Mucosa of gallbladder (tissue), 1 donor: ENCODE data around the gene C9orf57. TPM values are rescaled to one million over a fixed set of nuclear protein-coding genes. Genes with fewer than 3 reads are reported as not detected.
"Not testable (repeated sequence)": the region's sequence is repeated elsewhere in the genome, so short reads cannot be mapped to it uniquely, and the experiment has no call there.

Experiments used
- DNase-seq: peaks from one replicate; pipeline ENCODE4 v3.0.0-alpha.2; 2020; ENCODE audit warnings: low spot score
- total RNA-seq: library from RNA; stranded (reverse); gene quantifications from one replicate; pipeline ENCODE4 v1.2.1, GENCODE V29; 2021
- donor health status: DM: no; HTN: no; CAD: no.

C9orf57 gene
- total RNA-seq: not detected

DNA sequence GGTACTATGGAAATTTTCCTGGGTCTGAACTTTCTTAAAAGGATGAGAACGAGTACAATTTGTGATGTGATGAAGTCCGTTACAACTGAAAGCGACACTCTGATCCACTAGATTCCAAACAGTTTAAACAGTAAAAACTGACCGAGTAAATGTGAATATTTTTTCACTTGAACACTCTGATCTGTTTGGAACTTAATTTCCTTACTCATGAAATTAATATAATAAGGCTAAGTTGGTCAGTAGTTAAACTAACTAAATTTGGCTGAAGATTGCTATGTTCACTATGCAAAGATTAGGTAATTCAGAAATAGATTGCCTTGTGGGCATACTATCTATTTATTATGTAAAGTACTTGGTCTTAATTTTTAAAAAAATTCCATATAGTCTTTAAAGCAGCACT is at the start of gene C9orf57:
Gene C9orf57 (minus strand): TSS at position 101 of the 400 bp plus-strand sequence. CDS start 1,282 bp downstream, outside the sequence.
- DNase-seq: no peak

GRCh38 chr9:72102520-72102919 is 42.1 kb upstream of the C9orf57 start:
- no peak for DNase-seq

DNA sequence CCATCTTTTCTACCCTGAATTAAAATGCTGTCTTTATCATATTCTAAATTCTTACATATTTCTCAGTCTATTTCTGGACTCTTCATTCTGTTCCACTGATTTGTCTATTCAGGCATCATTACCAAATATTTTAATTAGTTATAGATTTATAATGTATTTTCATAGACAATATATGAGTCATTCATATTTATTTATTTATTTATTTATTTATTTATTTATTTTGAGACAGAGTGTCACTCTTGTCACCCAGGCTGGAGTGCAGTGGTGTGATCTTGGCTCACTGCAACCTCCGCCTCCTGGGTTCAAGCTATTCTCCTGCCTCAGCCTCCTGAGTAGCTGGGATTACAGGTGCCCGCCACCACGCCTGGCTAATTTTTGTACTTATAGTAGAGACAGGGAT is 35.1 kb upstream of the C9orf57 start:
- DNase-seq: not testable (repeated sequence)

GRCh38 chr9:72092820-72093219 is 32.4 kb upstream of the C9orf57 start:
- DNase-seq: no peak

- no peak for DNase-seq
Observed at GRCh38 chr9:72089451-72090130, 29.2 kb upstream of the C9orf57 start.

DNA sequence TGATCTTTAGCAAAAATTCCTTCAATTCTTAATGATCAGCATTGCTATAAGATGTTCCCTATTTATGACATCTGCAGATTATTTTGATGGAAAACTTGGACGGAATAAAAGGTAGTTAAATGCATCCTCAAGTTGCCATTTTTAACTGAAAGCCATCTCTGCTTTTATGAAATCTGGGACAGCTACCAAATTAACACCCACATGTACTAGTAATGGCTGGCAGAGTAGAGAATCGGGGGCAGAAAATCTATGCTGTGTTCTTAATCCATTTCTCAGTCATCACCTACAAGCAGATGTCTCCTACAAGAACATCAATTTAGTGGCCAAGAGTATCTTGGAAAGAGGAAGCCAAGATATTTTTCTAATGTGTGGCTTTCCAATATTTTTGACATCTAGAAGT is 22.1 kb upstream of the C9orf57 start:
- DNase-seq: no peak

DNA sequence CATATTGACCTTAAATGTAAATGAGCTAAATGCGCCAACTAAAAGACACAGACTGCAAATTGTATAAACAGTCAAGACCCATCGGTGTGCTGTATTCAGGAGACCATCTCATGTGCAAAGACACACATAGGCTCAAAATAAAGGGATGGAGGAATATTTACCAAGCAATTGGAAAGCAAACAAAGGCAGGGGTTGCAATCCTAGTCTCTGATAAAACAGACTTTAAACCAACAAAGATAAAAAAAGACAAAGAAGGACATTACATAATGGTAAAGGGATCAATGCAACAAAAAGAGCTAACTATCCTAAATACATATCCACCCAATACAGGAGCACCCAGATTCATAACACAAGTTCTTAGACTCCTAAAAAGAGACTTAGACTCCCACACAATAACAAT is 14.3 kb upstream of the C9orf57 start:
- DNase-seq: not testable (repeated sequence)

DNA sequence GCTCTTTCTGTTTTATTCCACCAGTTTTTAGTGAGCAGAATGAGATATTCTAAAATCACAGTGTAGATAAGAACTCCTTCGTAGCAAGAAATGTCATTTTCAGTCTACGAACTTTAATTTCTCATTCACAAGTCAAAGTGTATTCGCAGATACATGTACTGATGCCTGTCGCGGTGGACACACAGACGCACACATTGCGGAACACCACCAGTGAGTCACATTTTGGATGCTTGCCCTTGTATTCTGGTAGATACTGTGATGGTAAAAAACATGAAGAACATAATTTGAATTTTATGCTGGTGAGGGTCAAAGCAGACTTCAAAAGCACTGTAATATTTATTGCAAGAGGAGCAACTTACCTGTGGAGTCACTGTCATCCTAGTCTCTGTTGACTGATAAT is 4.7 kb upstream of the C9orf57 start:
- no peak for DNase-seq

GRCh38 chr9:72052122-72052521 is 8.3 kb downstream of the C9orf57 start:
- no peak for DNase-seq

DNA sequence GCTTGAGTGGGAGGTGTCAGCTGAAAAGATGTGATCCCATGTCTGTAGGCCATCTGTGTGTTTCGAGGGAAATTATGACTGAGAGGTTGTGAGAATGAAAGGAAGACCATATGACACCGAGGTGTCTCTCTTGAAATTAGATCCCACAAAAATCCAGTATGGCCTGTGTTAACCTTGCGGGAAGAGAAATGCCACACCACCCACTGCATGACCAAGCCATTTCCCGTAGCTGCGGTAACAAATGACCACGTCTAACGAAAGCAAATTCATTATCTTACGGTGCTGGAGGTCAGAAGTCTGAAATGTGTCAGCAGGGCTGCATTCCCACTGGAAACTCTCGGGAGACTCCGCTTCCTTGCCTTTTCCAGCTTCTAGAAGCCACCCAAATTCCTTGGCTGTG is 11.6 kb downstream of the C9orf57 start:
- DNase-seq: no peak

- DNase-seq: no peak
Observed at GRCh38 chr9:72046630-72047456, 13.6 kb downstream of the C9orf57 start.

- DNase-seq: peak; percentile 67
Observed at GRCh38 chr9:72044095-72044494, 16.3 kb downstream of the C9orf57 start.

DNA sequence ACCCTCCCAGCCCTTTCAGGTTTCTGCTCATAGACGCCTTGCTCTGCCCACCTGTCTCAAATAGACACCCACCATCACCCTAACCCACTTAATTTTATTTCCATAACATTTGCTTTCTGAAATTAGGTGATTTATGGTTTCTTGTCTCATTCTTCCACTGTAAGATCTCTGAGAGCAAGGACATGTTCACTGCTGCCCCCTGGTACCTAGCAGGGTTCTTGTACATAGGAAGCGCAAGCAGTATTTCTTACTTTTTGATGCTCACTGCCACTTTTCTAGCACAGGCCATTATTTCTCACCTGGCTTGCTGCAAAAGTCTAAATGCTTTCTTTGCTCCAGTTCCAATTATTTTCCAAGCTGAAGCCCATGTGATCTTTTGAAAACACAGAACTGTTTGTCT is 16.8 kb downstream of the C9orf57 start:
- no peak for DNase-seq

GRCh38 chr9:72042928-72043327 is 17.5 kb downstream of the C9orf57 start:
- no peak for DNase-seq

GRCh38 chr9:72041775-72042194 is 18.6 kb downstream of the C9orf57 start:
- peak; percentile 70 for DNase-seq

DNA sequence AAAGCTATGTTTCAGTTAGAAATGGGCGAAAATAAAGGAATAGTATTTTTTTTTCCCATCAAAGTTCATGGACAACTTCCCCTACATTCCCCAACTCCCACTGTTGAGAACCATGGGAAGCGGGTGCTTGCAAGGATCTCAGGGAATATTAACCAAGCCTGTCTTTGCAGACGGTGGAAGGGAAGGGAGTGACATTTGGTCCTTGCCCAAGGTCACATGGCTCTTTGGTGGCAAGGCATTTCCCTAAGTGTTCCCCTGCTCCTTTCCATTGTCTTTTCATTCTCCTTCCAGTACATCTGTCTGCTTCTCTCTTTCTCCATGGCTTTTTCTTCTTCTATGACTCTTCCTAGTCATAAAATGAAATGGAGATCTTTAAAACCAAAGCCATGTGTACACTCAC is 19.0 kb downstream of the C9orf57 start:
- DNase-seq: no peak

GRCh38 chr9:72039532-72039931 is 20.9 kb downstream of the C9orf57 start:
- DNase-seq: no peak

- DNase-seq: peak; percentile 85
Observed at GRCh38 chr9:72038890-72039410, 21.5 kb downstream of the C9orf57 start.

GRCh38 chr9:72038408-72038807 is 22.0 kb downstream of the C9orf57 start:
- DNase-seq: no peak

- no peak for DNase-seq
Observed at GRCh38 chr9:72037571-72037970, 22.8 kb downstream of the C9orf57 start.

DNA sequence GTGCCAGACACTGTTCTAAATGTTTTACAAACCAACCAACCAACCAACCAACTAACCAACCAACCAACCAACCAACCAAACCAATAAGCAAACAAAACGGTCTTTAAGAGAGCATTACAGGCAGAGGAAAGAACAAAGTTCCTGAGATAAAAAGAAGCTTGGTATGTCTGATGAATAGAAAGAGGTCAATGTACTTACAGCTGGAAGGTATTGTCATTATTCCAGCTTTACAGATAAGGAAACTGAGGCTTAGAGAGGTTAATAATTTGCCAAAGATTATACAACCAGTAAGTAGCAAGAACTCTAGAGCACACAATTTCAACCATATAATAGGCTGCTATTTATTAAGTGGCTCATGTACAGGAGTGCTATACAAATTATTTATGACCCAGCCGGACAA is 29.6 kb downstream of the C9orf57 start:
- DNase-seq: no peak

DNA sequence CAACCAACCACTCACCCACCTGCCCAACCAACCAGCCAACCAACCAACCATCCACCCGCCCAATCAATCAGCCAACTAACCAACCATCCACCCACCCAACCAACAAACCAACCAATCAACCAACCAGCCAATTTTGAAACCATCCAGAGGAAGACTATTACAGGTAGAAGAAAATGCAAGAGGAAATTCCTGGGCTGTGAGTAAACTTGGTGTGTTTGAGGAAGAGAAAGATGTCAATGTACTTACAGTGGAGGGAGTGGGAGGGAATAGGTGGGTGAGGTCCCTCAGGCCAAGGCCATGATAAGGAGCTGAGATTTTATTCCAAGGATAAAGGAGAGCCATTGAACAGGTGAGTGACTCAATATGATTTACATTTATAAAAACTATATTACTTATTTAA is 30.4 kb downstream of the C9orf57 start:
- no peak for DNase-seq

DNA sequence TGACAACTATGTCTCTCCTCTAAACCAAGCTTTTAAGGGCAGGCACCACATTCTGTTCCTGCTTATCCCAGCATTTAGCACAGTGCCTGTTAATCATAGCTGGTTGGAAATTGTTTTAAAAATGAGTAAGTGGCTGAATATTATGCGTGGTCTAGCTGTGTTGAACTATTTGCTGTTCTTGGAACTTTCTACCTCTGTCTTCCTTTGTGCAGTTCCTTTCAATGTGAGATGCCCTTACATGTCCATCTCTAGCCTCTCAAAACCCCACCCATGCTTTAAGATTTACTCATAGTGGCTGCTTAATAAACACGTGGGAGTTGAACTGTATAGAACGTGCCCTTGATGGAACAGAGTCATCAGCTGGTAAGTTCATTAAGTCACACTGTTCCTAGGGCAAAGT is 34.5 kb downstream of the C9orf57 start:
- no peak for DNase-seq
